ENCODE data around the gene REPS2.

DNA sequence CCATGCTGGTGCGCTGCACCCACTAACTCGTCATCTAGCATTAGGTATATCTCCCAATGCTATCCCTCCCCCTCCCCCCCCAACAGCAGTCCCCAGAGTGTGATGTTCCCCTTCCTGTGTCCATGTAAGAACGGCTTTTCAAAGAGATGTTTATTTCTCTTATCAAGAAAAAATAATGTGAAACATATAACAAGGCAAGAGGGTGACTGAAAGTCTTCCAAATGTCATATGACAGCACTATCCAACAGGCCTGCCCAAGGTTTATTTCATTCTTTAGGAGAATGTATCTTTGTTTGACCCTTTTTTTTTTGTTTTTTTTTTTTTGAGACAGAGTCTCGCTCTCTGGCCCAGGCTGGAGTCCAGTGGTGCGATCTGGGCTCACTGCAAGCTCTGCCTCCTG, 29.9 kb upstream of the REPS2 start:
- TF ChIP-seq, protein P1, sequence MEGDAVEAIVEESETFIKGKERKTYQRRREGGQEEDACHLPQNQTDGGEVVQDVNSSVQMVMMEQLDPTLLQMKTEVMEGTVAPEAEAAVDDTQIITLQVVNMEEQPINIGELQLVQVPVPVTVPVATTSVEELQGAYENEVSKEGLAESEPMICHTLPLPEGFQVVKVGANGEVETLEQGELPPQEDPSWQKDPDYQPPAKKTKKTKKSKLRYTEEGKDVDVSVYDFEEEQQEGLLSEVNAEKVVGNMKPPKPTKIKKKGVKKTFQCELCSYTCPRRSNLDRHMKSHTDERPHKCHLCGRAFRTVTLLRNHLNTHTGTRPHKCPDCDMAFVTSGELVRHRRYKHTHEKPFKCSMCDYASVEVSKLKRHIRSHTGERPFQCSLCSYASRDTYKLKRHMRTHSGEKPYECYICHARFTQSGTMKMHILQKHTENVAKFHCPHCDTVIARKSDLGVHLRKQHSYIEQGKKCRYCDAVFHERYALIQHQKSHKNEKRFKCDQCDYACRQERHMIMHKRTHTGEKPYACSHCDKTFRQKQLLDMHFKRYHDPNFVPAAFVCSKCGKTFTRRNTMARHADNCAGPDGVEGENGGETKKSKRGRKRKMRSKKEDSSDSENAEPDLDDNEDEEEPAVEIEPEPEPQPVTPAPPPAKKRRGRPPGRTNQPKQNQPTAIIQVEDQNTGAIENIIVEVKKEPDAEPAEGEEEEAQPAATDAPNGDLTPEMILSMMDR (IDR thresholded peaks at IDR 0.05) = no peak
- TF ChIP-seq POLR2A (IDR thresholded peaks at IDR 0.05) = no peak
